GM10266 (cell line): ENCODE results near the gene EIF5.

Experiments
- DNase-seq: peaks from one replicate; pipeline ENCODE4 v3.0.0; 2012; ENCODE audit errors: extremely low spot score
- TF ChIP-seq, protein P1 (sequence below): IDR thresholded peaks from 2 replicates; pipeline ENCODE4 v1.5.1; 2012; ENCODE audit warnings: mild to moderate bottlenecking, low read depth; ENCODE audit not compliant: control insufficient read depth, insufficient read depth; ENCODE audit errors: missing control alignments

EIF5 gene

DNA sequence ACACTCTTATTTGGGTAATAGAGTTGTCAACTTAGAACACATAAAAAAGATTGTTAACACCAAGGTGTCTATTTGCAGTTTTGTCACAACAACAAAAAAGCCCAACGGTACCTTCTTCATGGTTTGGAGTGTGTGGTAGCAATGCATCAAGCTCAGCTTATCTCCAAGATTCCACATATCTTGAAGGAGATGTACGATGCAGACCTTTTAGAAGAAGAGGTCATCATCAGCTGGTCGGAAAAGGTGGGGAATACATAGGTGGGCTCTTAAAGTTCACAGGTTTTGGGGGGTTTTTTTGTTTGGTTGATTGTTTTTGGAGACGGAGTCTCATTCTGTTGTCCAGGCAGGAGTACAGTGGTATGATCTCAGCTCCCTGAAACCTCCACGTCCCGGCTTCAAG, 5.5 kb downstream of the EIF5 start:
- TF ChIP-seq, protein P1, sequence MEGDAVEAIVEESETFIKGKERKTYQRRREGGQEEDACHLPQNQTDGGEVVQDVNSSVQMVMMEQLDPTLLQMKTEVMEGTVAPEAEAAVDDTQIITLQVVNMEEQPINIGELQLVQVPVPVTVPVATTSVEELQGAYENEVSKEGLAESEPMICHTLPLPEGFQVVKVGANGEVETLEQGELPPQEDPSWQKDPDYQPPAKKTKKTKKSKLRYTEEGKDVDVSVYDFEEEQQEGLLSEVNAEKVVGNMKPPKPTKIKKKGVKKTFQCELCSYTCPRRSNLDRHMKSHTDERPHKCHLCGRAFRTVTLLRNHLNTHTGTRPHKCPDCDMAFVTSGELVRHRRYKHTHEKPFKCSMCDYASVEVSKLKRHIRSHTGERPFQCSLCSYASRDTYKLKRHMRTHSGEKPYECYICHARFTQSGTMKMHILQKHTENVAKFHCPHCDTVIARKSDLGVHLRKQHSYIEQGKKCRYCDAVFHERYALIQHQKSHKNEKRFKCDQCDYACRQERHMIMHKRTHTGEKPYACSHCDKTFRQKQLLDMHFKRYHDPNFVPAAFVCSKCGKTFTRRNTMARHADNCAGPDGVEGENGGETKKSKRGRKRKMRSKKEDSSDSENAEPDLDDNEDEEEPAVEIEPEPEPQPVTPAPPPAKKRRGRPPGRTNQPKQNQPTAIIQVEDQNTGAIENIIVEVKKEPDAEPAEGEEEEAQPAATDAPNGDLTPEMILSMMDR: no peak
- DNase-seq: no peak

- DNase-seq: no peak
- TF ChIP-seq, protein P1: no peak
These were observed 6.6 kb downstream of the EIF5 start for GRCh38 chr14:103340480-103341212.

- TF ChIP-seq, protein P1: no peak
- no peak for DNase-seq
These were observed 7.5 kb downstream of the EIF5 start for GRCh38 chr14:103341250-103342129.

GRCh38 chr14:103343164-103343879, 9.3 kb downstream of the EIF5 start:
- TF ChIP-seq, protein P1: no peak
- DNase-seq: no peak

DNA sequence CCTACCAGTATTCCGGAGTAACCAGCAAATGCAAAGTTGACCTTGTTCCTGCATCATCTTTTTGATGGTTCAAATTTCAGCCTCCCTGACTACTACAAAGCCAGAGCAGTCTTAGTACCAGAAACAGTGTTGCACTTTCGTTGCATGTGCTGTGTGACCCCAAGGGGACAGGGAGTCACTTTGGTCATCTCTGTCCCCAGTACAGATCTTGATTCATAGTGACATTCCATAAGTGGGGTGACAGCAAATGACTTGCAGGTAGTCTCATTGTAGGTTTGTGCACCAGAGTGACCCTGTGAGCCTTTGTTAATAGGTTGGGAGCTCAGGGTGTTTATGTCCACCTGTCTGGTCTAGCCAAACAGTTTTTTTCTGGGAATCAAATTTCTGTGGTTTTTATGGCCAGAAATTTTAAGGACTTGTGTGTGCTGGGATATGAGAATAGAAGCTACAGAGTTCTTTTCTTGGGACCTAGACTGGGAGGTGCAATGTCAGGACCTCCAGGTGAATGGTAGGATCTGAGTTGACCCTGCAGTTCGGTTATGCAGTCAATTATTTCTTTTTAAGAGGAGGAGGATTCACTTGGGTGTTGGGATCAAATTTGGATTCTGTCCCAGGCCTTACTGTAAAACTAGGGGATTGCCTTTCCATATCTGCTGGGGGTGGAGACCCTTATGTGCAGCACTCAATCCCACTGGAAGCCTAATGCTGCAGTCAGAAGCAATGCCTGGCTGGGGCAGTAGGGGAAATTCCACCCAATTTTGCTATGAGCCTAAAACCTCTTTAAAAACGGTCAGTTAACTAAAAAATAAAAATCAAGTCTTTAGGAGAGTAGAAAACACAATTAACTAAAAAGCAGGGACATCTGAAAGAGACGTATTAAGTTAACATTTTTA, 10.1 kb downstream of the EIF5 start:
- DNase-seq: no peak
- TF ChIP-seq, protein P1: no peak

GRCh38 chr14:103346286-103346685, 12.2 kb downstream of the EIF5 start:
- TF ChIP-seq, protein P1: no peak
- DNase-seq: no peak
